ENCODE data around the gene TMEM94.
"Not testable (repeated sequence)": the region's sequence is repeated elsewhere in the genome, so short reads cannot be mapped to it uniquely, and the experiment has no call there.

Gene TMEM94

GRCh38 chr17:75477490-75477862 lies 21.0 kb downstream of the TMEM94 start:
- not testable (repeated sequence) for DNase-seq

GRCh38 chr17:75478508-75478907 lies 22.1 kb downstream of the TMEM94 start:
- no peak for DNase-seq

- DNase-seq = no peak
Observed at GRCh38 chr17:75480281-75480680, 23.8 kb downstream of the TMEM94 start.

- no peak for DNase-seq
Observed at GRCh38 chr17:75481194-75482068, 25.0 kb downstream of the TMEM94 start.

DNA sequence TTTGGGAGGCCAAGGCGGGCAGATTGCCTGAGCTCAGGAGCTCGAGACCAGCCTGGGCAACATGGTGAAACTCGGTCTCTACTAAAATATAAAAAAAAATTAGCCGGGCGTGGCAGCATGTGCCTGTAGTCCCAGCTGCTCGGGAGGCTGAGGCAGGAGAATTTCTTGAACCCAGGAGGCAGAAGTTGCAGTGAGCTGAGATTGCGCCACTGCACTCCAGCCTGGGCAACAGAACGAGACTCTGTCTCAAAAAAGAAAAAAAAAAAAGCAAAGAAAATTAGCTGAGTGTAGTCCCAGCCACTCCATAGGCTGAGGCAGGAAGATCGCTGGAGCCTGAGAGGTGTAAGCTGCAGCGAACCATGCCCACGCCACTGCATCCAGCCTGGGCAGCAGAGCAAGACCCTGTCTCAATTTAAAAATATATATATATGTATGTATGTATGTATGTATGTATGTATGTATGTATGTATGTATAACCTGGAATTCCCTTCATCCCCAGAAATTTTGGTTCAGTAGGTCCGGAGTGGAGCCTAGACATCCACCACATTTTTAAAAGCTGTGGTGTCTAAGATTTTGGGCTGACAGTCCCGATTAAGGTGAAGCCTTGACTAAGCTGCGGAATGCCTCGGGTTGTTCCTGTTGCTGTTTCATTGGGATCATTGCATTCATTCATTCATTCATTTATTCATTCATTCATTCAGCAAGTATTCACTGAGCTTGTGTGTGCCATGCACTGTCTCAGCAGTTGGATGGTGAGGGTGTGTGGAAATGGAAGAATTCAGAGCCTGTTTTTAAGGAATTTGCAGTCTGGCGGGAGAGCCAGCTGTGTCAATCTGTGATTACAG lies 25.9 kb downstream of the TMEM94 start:
- DNase-seq = no peak

- no peak for DNase-seq
Observed at GRCh38 chr17:75485688-75486087, 29.3 kb downstream of the TMEM94 start.

DNA sequence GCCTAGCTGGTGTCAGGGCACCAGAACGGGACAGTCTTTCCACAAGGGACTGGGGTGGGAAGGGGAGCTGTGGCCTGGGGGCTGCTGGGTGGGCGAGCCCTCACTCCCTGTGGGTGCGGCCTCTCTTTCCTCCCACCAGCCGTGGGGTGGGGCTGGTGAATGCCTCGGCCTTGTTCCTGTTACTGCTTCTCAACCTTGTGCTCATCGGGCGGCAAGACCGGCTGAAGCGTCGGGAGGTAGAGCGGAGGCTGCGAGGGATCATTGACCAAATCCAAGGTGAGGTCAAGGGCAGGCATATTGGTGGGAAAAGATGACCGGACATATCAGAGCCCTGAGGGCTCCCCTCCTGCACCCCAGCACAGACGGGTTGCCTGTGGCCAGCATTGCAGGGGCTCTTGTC lies 29.7 kb downstream of the TMEM94 start:
- DNase-seq = no peak

DNA sequence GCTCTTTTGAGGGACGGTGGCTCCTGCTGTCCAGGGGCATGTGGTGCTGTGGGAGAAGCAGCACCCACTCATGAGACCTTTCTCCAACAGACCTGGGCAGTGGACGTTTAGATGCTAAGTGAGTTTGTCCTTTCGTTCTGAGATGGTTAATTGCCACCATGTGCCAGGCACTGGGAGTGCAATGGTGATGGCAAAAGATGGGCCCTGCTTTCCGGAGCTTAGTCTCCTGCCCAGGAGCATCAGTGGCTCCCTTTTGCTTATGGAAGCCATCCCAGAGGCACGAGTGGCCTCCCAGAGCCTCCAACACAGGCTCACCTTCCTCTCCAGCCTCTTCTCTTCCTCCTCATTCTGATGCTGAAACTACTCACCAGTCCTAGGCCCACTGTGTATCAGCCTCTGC lies 30.5 kb downstream of the TMEM94 start:
- no peak for DNase-seq

DNA sequence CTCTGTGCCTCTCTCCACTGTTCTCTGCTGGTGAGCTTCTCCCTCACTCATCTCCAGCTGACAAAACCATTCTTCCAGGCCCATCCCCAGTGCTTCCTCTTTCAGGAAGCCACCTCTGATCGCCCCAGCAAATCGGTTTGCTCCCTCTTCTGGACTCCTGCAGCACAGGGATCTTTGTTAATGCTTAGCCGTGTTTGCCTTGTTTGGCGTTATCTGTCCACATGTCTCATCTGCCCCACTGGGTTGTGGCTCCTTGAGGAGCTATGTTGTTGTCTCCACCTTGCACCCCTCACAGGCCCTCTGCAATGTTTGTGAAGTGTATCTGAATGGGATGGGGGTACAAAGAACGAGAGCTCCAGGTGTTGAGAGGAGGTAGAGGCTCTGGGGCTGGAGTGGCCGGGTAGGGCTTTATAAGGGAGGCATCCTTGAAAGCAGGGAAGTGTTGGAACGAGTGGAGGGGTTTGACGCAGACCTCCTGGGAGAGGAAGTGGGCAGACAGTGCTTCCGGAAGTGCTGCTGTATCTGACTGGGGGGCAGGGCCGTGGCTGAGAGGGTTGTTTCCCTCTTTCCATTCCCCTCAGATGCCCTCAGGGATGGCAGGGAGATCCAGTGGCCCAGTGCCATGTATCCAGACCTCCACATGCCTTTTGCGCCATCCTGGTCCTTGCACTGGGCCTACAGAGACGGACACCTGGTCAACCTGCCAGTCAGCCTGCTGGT lies 31.1 kb downstream of the TMEM94 start:
- DNase-seq = peak in 1 of 2 experiments; percentile 9

DNA sequence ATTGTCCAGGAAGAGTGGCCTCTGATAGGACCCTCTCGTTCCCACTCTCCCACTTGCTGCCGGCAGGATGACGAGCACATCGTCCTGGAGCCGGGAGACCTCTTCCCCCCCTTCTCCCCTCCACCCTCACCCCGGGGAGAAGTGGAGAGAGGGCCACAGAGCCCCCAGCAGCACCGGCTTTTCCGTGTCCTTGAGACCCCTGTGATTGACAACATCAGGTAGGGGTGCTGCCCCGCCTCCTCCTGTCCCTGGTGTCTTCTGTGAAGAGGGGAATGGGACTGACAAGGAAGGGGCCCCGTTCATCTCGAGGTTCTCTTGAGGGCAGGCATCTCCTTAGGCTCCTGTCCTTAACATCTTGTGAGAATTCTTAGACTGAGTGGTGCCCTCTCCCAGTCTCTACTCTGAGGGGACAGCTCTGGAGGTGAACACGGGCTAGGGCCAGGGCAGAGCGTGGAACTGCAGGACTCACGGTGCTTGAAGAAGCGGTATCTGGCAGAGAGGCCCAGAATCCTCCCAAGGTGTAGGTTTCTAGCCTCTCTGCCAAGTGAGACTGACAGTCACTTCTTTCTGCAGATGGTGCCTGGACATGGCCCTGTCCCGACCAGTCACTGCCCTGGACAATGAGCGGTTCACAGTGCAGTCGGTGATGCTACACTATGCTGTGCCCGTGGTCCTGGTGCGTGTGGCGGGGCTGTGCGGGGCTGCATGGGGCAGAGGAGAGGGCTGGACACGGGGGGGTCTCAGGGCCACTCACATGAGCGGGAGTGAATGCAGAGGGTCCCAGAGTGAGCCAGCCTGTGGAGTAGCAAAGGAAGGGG lies 32.5 kb downstream of the TMEM94 start:
- DNase-seq = no peak

- DNase-seq = no peak
Observed at GRCh38 chr17:75489511-75489955, 33.1 kb downstream of the TMEM94 start.

DNA sequence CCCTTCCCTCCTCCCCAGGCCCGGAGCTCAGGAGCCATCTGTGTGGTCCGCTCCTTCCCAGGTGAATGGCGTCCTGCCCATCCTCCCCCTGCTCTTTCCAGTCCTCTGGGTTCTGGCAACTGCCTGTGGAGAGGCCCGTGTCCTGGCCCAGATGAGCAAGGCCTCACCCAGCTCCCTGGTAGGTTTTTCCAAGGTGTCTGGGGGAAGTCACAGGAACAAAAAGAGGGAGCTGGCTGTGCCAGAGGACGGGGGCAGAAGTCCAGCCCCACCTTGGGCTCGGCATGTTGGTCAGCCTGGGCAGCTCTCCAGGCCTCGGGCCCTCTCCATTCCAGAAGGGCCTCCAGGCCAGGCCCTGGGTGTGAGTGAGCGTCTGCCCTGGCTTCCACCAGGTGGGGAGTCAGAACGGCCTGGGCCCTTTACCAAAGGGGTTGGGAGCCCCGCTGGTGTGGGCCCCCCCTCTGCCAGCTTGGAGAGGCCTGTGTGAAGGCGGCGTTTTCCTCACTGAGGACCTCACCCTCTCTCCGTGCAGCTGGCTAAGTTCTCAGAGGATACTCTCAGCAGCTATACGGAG lies 33.8 kb downstream of the TMEM94 start:
- no peak for DNase-seq

DNA sequence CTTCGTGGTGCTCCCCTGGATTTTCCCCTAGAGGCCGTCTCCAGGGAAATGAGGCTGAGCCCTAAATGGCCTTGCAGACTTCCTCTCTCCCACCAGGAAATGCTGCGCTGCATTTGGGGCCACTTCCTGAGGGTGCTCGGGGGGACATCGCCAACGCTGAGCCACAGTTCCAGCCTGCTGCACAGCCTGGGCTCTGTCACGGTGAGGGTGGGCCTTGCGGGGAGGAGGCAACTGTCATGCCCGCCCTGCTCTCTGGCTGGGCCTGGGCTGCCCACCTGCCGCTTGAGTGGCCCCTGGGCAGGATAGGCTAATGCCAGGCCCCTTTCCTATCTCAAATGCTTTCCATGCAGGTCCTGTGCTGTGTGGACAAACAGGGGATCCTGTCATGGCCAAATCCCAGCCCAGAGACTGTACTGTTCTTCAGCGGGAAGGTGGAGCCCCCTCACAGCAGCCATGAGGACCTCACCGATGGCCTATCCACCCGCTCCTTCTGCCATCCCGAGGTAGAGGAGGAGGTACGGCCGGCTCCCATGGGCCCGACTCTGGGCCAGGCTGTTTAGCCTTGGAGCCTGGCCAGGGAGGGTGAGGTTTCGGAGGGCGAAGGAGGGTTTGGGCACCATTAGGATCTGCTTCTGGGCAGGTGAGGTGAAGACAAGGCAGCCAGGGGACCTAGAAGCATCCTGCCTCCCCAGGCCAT lies 34.7 kb downstream of the TMEM94 start:
- DNase-seq = no peak

DNA sequence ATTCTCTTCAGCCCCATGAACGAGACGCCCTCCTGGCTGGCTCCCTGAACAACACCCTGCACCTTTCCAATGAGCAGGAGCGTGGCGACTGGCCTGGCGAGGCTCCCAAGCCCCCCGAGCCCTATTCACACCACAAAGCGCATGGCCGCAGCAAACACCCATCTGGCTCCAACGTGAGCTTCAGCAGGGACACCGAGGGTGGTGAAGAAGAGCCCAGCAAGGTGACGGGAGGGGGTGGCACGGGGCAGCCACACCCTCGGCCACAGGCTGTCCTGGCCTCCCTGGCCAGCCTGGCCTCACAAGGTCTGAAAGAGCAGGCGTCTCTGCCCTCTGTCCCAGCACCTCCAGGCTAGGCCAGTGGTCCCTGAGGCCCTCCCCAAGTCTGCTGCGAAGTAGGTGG lies 35.2 kb downstream of the TMEM94 start:
- no peak for DNase-seq

DNA sequence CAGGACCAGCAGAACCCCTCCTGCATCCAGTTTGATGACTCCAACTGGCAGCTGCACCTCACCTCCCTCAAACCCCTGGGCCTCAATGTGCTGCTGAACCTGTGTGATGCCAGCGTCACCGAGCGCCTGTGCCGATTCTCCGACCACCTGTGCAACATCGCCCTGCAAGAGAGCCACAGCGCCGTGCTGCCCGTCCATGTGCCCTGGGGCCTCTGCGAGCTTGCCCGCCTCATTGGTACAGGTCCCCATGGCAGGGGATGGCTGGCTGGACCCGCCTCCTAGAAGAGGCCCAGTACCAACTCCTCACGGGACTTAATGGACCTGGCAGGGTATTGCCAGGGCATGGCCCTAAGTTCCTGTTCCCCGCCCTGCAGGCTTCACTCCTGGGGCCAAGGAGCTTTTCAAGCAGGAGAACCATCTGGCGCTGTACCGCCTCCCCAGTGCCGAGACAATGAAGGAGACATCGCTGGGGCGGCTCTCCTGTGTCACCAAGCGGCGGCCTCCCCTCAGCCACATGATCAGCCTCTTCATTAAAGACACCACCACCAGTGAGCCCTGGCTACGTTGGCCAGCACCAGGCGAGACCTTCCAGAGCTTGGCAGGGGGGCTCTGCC lies 36.2 kb downstream of the TMEM94 start:
- DNase-seq = no peak

- no peak for DNase-seq
Observed at GRCh38 chr17:75493476-75494129, 37.2 kb downstream of the TMEM94 start.

- DNase-seq = no peak
Observed at GRCh38 chr17:75494326-75494877, 38.0 kb downstream of the TMEM94 start.

- DNase-seq = no peak
Observed at GRCh38 chr17:75496005-75496404, 39.6 kb downstream of the TMEM94 start.

- no peak for DNase-seq
Observed at GRCh38 chr17:75498039-75498725, 41.7 kb downstream of the TMEM94 start.

Data from activated CD4-positive, alpha-beta T cell treated with anti-CD3 and anti-CD28 coated beads, Interleukin-2, amount 50 U/mL, for 4 hours (primary cell).